Activated CD4-positive, alpha-beta T cell treated with anti-CD3 and anti-CD28 coated beads, Interleukin-2, Interleukin-4, amounts not matched to agents 100 ng/mL and 50 ng/mL, durations not matched to agents 16 hours and 8 hours (primary cell): ENCODE data around the gene ALPL.

Experiments
- DNase-seq: peaks from one replicate; pipeline ENCODE4 v3.0.0-alpha.2; 2020; ENCODE audit warnings: low spot score

Gene ALPL

GRCh38 chr1:21618561-21619374 is 109.5 kb downstream of the ALPL start:
- DNase-seq, result no peak

GRCh38 chr1:21619375-21619947 is 110.2 kb downstream of the ALPL start:
- no peak for DNase-seq

GRCh38 chr1:21620011-21620410 is 110.8 kb downstream of the ALPL start:
- no peak for DNase-seq

GRCh38 chr1:21620496-21620895 is 111.3 kb downstream of the ALPL start:
- no peak for DNase-seq

- DNase-seq, result no peak
These were observed 111.8 kb downstream of the ALPL start for GRCh38 chr1:21621051-21621450.

GRCh38 chr1:21621761-21622436 is 112.7 kb downstream of the ALPL start:
- no peak for DNase-seq

- peak; percentile 32 for DNase-seq
These were observed 113.5 kb downstream of the ALPL start for GRCh38 chr1:21622466-21623315.

GRCh38 chr1:21623410-21623961 is 114.3 kb downstream of the ALPL start:
- DNase-seq, result no peak

- DNase-seq, result no peak
These were observed 115.6 kb downstream of the ALPL start for GRCh38 chr1:21624571-21625389.

GRCh38 chr1:21625390-21626190 is 116.4 kb downstream of the ALPL start:
- DNase-seq, result no peak

- no peak for DNase-seq
These were observed 117.7 kb downstream of the ALPL start for GRCh38 chr1:21626921-21627339.
